CD14-positive monocyte (primary cell): ENCODE data around the gene TNNT1. TPM values are rescaled to one million over a fixed set of nuclear protein-coding genes. Genes with fewer than 3 reads are reported as not detected.

Experiments used
- DNase-seq, 3 donors: peaks; one replicate each; pipeline ENCODE4 v3.0.0-alpha.2; 2011 to 2022
- H2AFZ ChIP-seq: 2 replicates; pipeline ENCODE4 v1.6.0; 2012; ENCODE audit warnings: mild to moderate bottlenecking, low read depth, low read length, inconsistent platforms; ENCODE audit not compliant: insufficient read depth, poor library complexity, severe bottlenecking
- H3K27ac ChIP-seq, 2 donors: 1 replicate in 1 of 2; 2 replicates in 1 of 2; pipeline ENCODE4 v1.5.1; 2012 to 2013; ENCODE audit warnings: low read length in 2 of 2, control low read depth in 1 of 2, inconsistent platforms in 1 of 2, low read depth in 1 of 2, mild to moderate bottlenecking in 1 of 2
- H3K27me3 ChIP-seq, 2 donors: one replicate each; pipeline versions ENCODE4 v1.6.0 to v1.6.1; 2011 to 2013; ENCODE audit warnings: low read length in 2 of 2; ENCODE audit not compliant: control insufficient read depth in 2 of 2, insufficient read depth in 2 of 2
- H3K36me3 ChIP-seq, 2 donors: replicated peaks in 1 of 2; 1 replicate in 1 of 2; 2 replicates in 1 of 2; pipeline versions ENCODE4 v1.5.1 to v1.6.1; 2012 to 2013; ENCODE audit warnings: low read length in 2 of 2, control low read depth in 1 of 2, inconsistent platforms in 1 of 2, mild to moderate bottlenecking in 1 of 2; ENCODE audit not compliant: insufficient read depth in 2 of 2, control insufficient read depth in 1 of 2
- H3K4me1 ChIP-seq, 2 donors: 1 replicate in 1 of 2; 2 replicates in 1 of 2; pipeline versions ENCODE4 v1.5.1 to v1.6.1; 2012 to 2013; ENCODE audit warnings: low read length in 2 of 2, control low read depth in 1 of 2, inconsistent platforms in 1 of 2, mild to moderate bottlenecking in 1 of 2, moderate library complexity in 1 of 2; ENCODE audit not compliant: insufficient read depth in 2 of 2, control insufficient read depth in 1 of 2
- H3K4me2 ChIP-seq: replicated peaks from 2 replicates; pipeline ENCODE3; 2012; ENCODE audit warnings: low read length, moderate library complexity, mild to moderate bottlenecking; ENCODE audit not compliant: poor library complexity, severe bottlenecking; ENCODE audit errors: extremely low read depth
- H3K4me3 ChIP-seq, 3 experiments: fragments of 200-600 bp in 1 of 3; sonication (generic) in 1 of 3; replicated peaks in 1 of 3; 1 replicate in 2 of 3; 2 replicates in 1 of 3; pipeline ENCODE4 v1.5.1; 2011 to 2013; ENCODE audit warnings: low read length in 3 of 3, mild to moderate bottlenecking in 3 of 3, control low read depth in 2 of 3, low read depth in 2 of 3, inconsistent platforms in 1 of 3, moderate library complexity in 1 of 3
- H3K79me2 ChIP-seq: 2 replicates; pipeline ENCODE4 v1.6.0; 2012; ENCODE audit warnings: mild to moderate bottlenecking, control low read depth, inconsistent platforms, low read length, moderate library complexity; ENCODE audit not compliant: insufficient read depth
- H3K9ac ChIP-seq: 2 replicates; pipeline ENCODE4 v1.6.0; 2017; ENCODE audit warnings: low read length, mild to moderate bottlenecking; ENCODE audit not compliant: insufficient read depth, poor library complexity, severe bottlenecking
- H3K9me3 ChIP-seq, 2 donors: replicated peaks in 1 of 2; 1 replicate in 1 of 2; 2 replicates in 1 of 2; pipeline versions ENCODE4 v1.5.1 to v1.6.1; 2012 to 2013; ENCODE audit warnings: low read length in 2 of 2, control low read depth in 1 of 2; ENCODE audit not compliant: control insufficient read depth in 1 of 2, insufficient read depth in 1 of 2
- H4K20me1 ChIP-seq: 2 replicates; pipeline ENCODE4 v1.6.0; 2012; ENCODE audit warnings: mild to moderate bottlenecking, low read length, control low read depth, moderate library complexity; ENCODE audit not compliant: insufficient read depth
- H3K27ac Mint-ChIP-seq, 7 donors: one replicate each; pipeline ENCODE4 v1.8.0; 2020; ENCODE audit warnings: mild to moderate bottlenecking in 7 of 7, mixed read lengths in 7 of 7, moderate library complexity in 6 of 7, inconsistent platforms in 2 of 7
- H3K27me3 Mint-ChIP-seq, 3 donors: one replicate each; pipeline ENCODE4 v1.8.0; 2021 to 2022; ENCODE audit warnings: low read depth in 3 of 3, mild to moderate bottlenecking in 3 of 3, mixed read lengths in 3 of 3, moderate library complexity in 3 of 3, inconsistent platforms in 1 of 3
- H3K36me3 Mint-ChIP-seq, 2 donors: one replicate each; pipeline ENCODE4 v1.8.0; 2020; ENCODE audit warnings: mixed read lengths in 2 of 2, inconsistent platforms in 1 of 2, mild to moderate bottlenecking in 1 of 2
- H3K4me1 Mint-ChIP-seq: one replicate; pipeline ENCODE4 v1.8.0; 2020; ENCODE audit warnings: mild to moderate bottlenecking, mixed read lengths
- H3K4me3 Mint-ChIP-seq, 2 donors: one replicate each; pipeline ENCODE4 v1.8.0; 2020; ENCODE audit warnings: mild to moderate bottlenecking in 2 of 2, mixed read lengths in 2 of 2, moderate library complexity in 1 of 2
- H3K9me3 Mint-ChIP-seq, 7 donors: one replicate each; pipeline ENCODE4 v1.8.0; 2020 to 2022; ENCODE audit warnings: mixed read lengths in 7 of 7, mild to moderate bottlenecking in 6 of 7, moderate library complexity in 6 of 7, inconsistent platforms in 2 of 7
- WGBS: methylation state at CpG from one replicate; pipeline ENCODE4 v1.1.5; 2013; ENCODE audit warnings: missing lambda C conversion rate; ENCODE audit not compliant: insufficient coverage; 5-methylcytosine and 5-hydroxymethylcytosine counted together
- intact Hi-C, 2 donors: fragments of 100-400 bp; cut with micrococcal nuclease; formaldehyde crosslinking; loops; one replicate each; pipeline versions ENCODE4 v1.15.0 to v1.15.1; 2023
- polyA plus RNA-seq, 3 donors: library from polyadenylated mRNA; depleted of rRNA in 1 of 3; unstranded in 2 of 3; stranded (reverse) in 1 of 3; fragments of 300-500 nt in 2 of 3; fragments of >200 nt in 1 of 3; fragmentation: Illumina TruSeq in 2 of 3; gene quantifications; 1 replicate in 2 of 3; 2 replicates in 1 of 3; pipeline ENCODE4 v1.2.3, GENCODE V29; 2012 to 2021
- TF ChIP-seq, protein P1 (sequence below): fragments of 200-600 bp; IDR thresholded peaks from one replicate; pipeline ENCODE4 v1.8.0; 2022; ENCODE audit warnings: antibody characterized with exemption, mild to moderate bottlenecking

TNNT1 gene
- polyA plus RNA-seq, 3 donors, result 9.4 to 41.9 (median 9.8) TPM

DNA sequence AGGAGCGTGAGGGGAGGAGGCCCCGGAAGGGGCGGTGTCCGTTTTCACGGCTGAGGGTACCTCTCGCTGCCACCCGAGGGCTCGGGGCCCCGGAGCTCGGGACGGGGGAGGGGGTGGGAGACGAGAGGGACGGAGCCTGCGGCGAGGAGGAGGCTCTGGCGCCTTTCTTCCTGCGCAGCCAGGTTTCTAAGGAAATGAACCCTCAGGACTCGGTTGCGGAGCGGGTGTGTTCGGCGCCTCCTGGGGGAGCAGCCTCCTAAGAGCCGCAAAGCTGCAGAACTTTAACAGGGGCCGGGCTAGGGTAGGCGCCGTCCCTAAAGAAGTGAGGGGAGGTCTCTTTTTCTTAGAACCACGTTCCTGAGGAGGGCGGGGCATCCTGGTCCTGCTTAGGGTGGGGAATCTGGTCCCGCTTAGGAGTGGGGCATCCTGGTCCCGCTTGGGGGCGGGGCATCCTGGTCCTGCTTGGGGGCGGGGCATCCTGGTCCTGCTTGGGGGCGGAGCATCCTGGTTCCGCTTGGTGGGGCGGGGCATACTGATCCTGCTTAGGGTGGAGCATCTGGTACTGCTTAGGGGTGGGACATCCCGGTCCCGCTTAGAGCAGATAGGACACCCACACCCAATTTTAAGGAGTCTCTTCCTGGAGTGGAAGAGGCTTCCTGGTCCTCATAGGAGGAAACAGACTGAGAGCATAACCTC, 24.9 kb upstream of the TNNT1 start:
- peaks cover 82 to 98% (median 95%) of the 10 kb centered on the region in 3 donors for H3K27me3 Mint-ChIP-seq
- H3K4me3 ChIP-seq, result peak overlapping the region in 1 of 3 experiments; percentile 61
- no peaks in the 10 kb centered on the region for H3K36me3 ChIP-seq
- H3K9me3 Mint-ChIP-seq, result peaks cover 6 to 38% (median 25%) of the 10 kb centered on the region in 7 donors
- DNase-seq, result no peak
- H2AFZ ChIP-seq, result peak overlapping the region; percentile 59
- peaks cover 0 to 4% of the 10 kb centered on the region in 2 donors for H3K36me3 Mint-ChIP-seq
- peak overlapping the region; percentile 57 to 78 for H3K4me3 Mint-ChIP-seq
- no peak overlapping the region for H3K9ac ChIP-seq
- H3K4me1 Mint-ChIP-seq, result peaks cover 16% of the 10 kb centered on the region
- peaks cover 24 to 94% of the 10 kb centered on the region in 2 donors for H3K27me3 ChIP-seq
- intact Hi-C loops, result no loop called here
- under 1% methylated on average over 22 of the region's 37 CpGs for WGBS
- H3K79me2 ChIP-seq, result no peaks in the 10 kb centered on the region
- no peaks in the 10 kb centered on the region for H4K20me1 ChIP-seq
- no peak overlapping the region for H3K27ac ChIP-seq
- peaks cover 11 to 18% of the 10 kb centered on the region in 2 donors for H3K4me1 ChIP-seq
- peak overlapping the region; percentile 69 for H3K4me2 ChIP-seq
- TF ChIP-seq, protein P1, sequence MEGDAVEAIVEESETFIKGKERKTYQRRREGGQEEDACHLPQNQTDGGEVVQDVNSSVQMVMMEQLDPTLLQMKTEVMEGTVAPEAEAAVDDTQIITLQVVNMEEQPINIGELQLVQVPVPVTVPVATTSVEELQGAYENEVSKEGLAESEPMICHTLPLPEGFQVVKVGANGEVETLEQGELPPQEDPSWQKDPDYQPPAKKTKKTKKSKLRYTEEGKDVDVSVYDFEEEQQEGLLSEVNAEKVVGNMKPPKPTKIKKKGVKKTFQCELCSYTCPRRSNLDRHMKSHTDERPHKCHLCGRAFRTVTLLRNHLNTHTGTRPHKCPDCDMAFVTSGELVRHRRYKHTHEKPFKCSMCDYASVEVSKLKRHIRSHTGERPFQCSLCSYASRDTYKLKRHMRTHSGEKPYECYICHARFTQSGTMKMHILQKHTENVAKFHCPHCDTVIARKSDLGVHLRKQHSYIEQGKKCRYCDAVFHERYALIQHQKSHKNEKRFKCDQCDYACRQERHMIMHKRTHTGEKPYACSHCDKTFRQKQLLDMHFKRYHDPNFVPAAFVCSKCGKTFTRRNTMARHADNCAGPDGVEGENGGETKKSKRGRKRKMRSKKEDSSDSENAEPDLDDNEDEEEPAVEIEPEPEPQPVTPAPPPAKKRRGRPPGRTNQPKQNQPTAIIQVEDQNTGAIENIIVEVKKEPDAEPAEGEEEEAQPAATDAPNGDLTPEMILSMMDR, result no peak
- H3K27ac Mint-ChIP-seq, result no peak overlapping the region
- peaks cover 15 to 19% of the 10 kb centered on the region in 2 donors for H3K9me3 ChIP-seq

DNA sequence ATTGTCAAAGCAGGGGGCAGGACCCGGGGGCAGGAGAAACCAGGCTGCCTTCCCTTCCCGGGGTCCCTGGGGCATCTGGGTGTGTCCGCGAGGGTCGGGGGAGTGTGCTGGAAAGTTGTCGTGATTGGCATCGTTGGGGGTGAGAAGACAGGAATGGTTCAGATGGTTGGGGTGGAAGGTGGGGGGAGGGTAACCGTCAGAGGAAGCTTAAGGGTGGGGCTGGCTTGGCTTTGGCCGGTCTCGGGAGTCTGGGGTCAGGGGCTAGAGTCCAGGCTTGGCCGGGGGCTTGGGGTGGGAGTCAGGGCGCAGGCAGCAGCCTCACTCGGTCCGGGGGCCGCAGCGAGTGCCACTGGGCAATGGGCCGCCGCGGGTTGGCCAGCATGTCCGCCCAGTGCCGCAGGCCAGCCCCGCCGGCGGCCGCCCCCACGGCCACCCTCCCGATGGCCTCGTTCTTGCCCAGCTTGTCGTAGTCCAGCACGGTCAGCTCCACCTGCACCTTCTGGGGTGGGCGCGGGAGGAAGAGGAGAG, 24.2 kb upstream of the TNNT1 start:
- peak overlapping the region; percentile 57 to 78 for H3K4me3 Mint-ChIP-seq
- H3K4me2 ChIP-seq, result peak overlapping the region; percentile 69
- H3K36me3 Mint-ChIP-seq, result peaks cover 0 to 2% of the 10 kb centered on the region in 2 donors
- TF ChIP-seq, protein P1, result no peak
- H3K27me3 Mint-ChIP-seq, result peaks cover 77 to 94% (median 93%) of the 10 kb centered on the region in 3 donors
- peaks cover 15 to 17% of the 10 kb centered on the region in 2 donors for H3K9me3 ChIP-seq
- H3K36me3 ChIP-seq, result no peaks in the 10 kb centered on the region
- peak overlapping the region in 1 of 3 experiments; percentile 61 for H3K4me3 ChIP-seq
- intact Hi-C loops, result no loop called here
- H3K27me3 ChIP-seq, result peaks cover 22 to 88% of the 10 kb centered on the region in 2 donors
- peaks cover 4 to 35% (median 20%) of the 10 kb centered on the region in 7 donors for H3K9me3 Mint-ChIP-seq
- no peak overlapping the region for H3K27ac Mint-ChIP-seq
- H3K4me1 Mint-ChIP-seq, result peaks cover 14% of the 10 kb centered on the region
- WGBS, result 2% methylated on average over 31 of the region's 32 CpGs
- peak overlapping the region; percentile 59 for H2AFZ ChIP-seq
- H3K27ac ChIP-seq, result no peak overlapping the region
- H3K4me1 ChIP-seq, result peaks cover 9 to 16% of the 10 kb centered on the region in 2 donors
- no peak for DNase-seq
- H3K79me2 ChIP-seq, result no peaks in the 10 kb centered on the region
- no peaks in the 10 kb centered on the region for H4K20me1 ChIP-seq
- H3K9ac ChIP-seq, result no peak overlapping the region
